ENCODE measurements around the gene ZBTB7C. TPM values are rescaled to one million over a fixed set of nuclear protein-coding genes. Genes with fewer than 3 reads are reported as not detected.

Gene ZBTB7C
- polyA plus RNA-seq, 1 donor (not counting 4 experiments of a cell fraction or from before 2014, with no cell fraction given) = 0.58 TPM

GRCh38 chr18:48361801-48362200, 47.4 kb downstream of the ZBTB7C start:
- no peak overlapping the region for H3K9ac ChIP-seq (ENCODE audit: control insufficient read depth, extremely low read depth, insufficient read depth, low read length)
- H3K27ac ChIP-seq (ENCODE audit: control insufficient read depth, insufficient read depth, low read length) = no peak overlapping the region
- H3K4me2 ChIP-seq (ENCODE audit: control insufficient read depth, extremely low read depth, insufficient read depth, low read depth, low read length) = no peak overlapping the region
- no peaks in the 10 kb centered on the region for H3K27me3 ChIP-seq (ENCODE audit: control insufficient read depth, extremely low read depth, insufficient read depth, low read length)
- no peaks in the 10 kb centered on the region for H3K9me1 ChIP-seq (ENCODE audit: control insufficient read depth, extremely low read depth, insufficient read depth, low read length)
- H4K20me1 ChIP-seq (ENCODE audit: control insufficient read depth, extremely low read depth, insufficient read depth, low read length) = no peaks in the 10 kb centered on the region
- no peaks in the 10 kb centered on the region for H3K36me3 ChIP-seq (ENCODE audit: control insufficient read depth in 2 of 2, extremely low read depth in 1 of 2, insufficient read depth in 2 of 2, low read length in 2 of 2)
- dilution Hi-C loops (cut with MboI; ENCODE audit: extremely low pct_ligation_motif_present, low sequenced_read_pairs) = no loop called here
- no peak overlapping the region for H3K4me3 ChIP-seq (ENCODE audit: control insufficient read depth in 2 of 3, extremely low read depth in 1 of 3, insufficient read depth in 2 of 3, low read depth in 1 of 3, low read length in 3 of 3)
- peak overlapping the region; percentile 10 for H2AFZ ChIP-seq (ENCODE audit: control insufficient read depth, low read length)
- TF ChIP-seq EZH2 (IDR thresholded peaks at IDR 0.05; ENCODE audit: low read length) = no peak
- no peak for TF ChIP-seq CTCF (optimal IDR thresholded peaks at IDR 0.05 in 1 of 3, IDR thresholded peaks at IDR 0.05 in 1 of 3, conservative IDR thresholded peaks at IDR 0.05 in 1 of 3; ENCODE audit: extremely low read depth in 1 of 3, insufficient read depth in 2 of 3, low read length in 3 of 3)
- peaks cover 8% of the 10 kb centered on the region for H3K4me1 ChIP-seq (ENCODE audit: control insufficient read depth, extremely low read depth, insufficient read depth, low read length)
- no peaks in the 10 kb centered on the region for H3K9me3 ChIP-seq (ENCODE audit: control insufficient read depth, low read depth, low read length)
- DNase-seq (ENCODE audit: low read depth, low spot score) (no peak), FAIRE-seq (no peak)
- H3K79me2 ChIP-seq (ENCODE audit: control insufficient read depth, insufficient read depth, low read length) = no peaks in the 10 kb centered on the region

GRCh38 chr18:48360376-48361021, 48.7 kb downstream of the ZBTB7C start:
- no peak overlapping the region for H3K4me2 ChIP-seq (ENCODE audit: control insufficient read depth, extremely low read depth, insufficient read depth, low read depth, low read length)
- dilution Hi-C loops (cut with MboI; ENCODE audit: extremely low pct_ligation_motif_present, low sequenced_read_pairs) = no loop called here
- H3K27ac ChIP-seq (ENCODE audit: control insufficient read depth, insufficient read depth, low read length) = no peak overlapping the region
- H3K79me2 ChIP-seq (ENCODE audit: control insufficient read depth, insufficient read depth, low read length) = no peaks in the 10 kb centered on the region
- H3K9me3 ChIP-seq (ENCODE audit: control insufficient read depth, low read depth, low read length) = no peaks in the 10 kb centered on the region
- H3K4me1 ChIP-seq (ENCODE audit: control insufficient read depth, extremely low read depth, insufficient read depth, low read length) = peaks cover 12% of the 10 kb centered on the region
- H3K9ac ChIP-seq (ENCODE audit: control insufficient read depth, extremely low read depth, insufficient read depth, low read length) = no peak overlapping the region
- no peak overlapping the region for H3K4me3 ChIP-seq (ENCODE audit: control insufficient read depth in 2 of 3, extremely low read depth in 1 of 3, insufficient read depth in 2 of 3, low read depth in 1 of 3, low read length in 3 of 3)
- FAIRE-seq (no peak), DNase-seq (ENCODE audit: low read depth, low spot score) (no peak)
- no peak overlapping the region for H2AFZ ChIP-seq (ENCODE audit: control insufficient read depth, low read length)
- TF ChIP-seq CTCF (optimal IDR thresholded peaks at IDR 0.05 in 1 of 3, IDR thresholded peaks at IDR 0.05 in 1 of 3, conservative IDR thresholded peaks at IDR 0.05 in 1 of 3; ENCODE audit: extremely low read depth in 1 of 3, insufficient read depth in 2 of 3, low read length in 3 of 3) (no peak), EZH2 (IDR thresholded peaks at IDR 0.05; ENCODE audit: low read length) (no peak)
- no peaks in the 10 kb centered on the region for H3K27me3 ChIP-seq (ENCODE audit: control insufficient read depth, extremely low read depth, insufficient read depth, low read length)
- no peaks in the 10 kb centered on the region for H3K9me1 ChIP-seq (ENCODE audit: control insufficient read depth, extremely low read depth, insufficient read depth, low read length)
- no peaks in the 10 kb centered on the region for H4K20me1 ChIP-seq (ENCODE audit: control insufficient read depth, extremely low read depth, insufficient read depth, low read length)
- no peaks in the 10 kb centered on the region for H3K36me3 ChIP-seq (ENCODE audit: control insufficient read depth in 2 of 2, extremely low read depth in 1 of 2, insufficient read depth in 2 of 2, low read length in 2 of 2)
